Pancreas (tissue), 10 donors: ENCODE data around the gene MYZAP. TPM values are rescaled to one million over a fixed set of nuclear protein-coding genes. Genes with fewer than 3 reads are reported as not detected.

Source experiments
- ATAC-seq, 4 donors: fragments of 200-7000 bp; cut with Tn5 transposase; one replicate each; pipeline versions ENCODE4 v1.8.0 to v1.9.1; 2020; ENCODE audit warnings: mild to moderate bottlenecking in 4 of 4, moderate library complexity in 4 of 4
- DNase-seq, 6 donors: peaks; one replicate each; pipeline ENCODE4 v3.0.0-alpha.2; 2020
- FAIRE-seq: peaks from 2 replicates; lab custom pipeline; 2012; peaks lifted over from hg19 to GRCh38; lab: Jason Lieb, UNC
- H3K27ac ChIP-seq, 4 donors: fragments of 200-600 bp; sonication (generic); 1 replicate in 3 of 4; 2 replicates in 1 of 4; pipeline versions ENCODE4 v1.5.0 to v1.8.0; 2020
- H3K27me3 ChIP-seq, 4 donors: fragments of 200-600 bp; one replicate each; pipeline ENCODE4 v1.8.0; 2021
- H3K36me3 ChIP-seq, 3 donors: fragments of 200-600 bp; sonication (generic) in 1 of 3; one replicate each; pipeline versions ENCODE4 v1.5.0 to v1.8.0; 2020 to 2021
- H3K4me1 ChIP-seq, 3 donors: fragments of 200-600 bp; one replicate each; pipeline ENCODE4 v1.8.0; 2021
- H3K4me3 ChIP-seq, 4 donors: fragments of 200-600 bp; sonication (generic) in 2 of 4; one replicate each; pipeline versions ENCODE4 v1.5.0 to v1.8.0; 2020 to 2021
- H3K9me3 ChIP-seq, 4 donors: fragments of 200-600 bp; one replicate each; pipeline ENCODE4 v1.8.0; 2021
- WGBS, 2 donors: extraction: QIAGEN DNeasy Blood & Tissue Kit; methylation state at CpG; one replicate each; pipeline ENCODE4 v1.1.7; 2013; 5-methylcytosine and 5-hydroxymethylcytosine counted together
- intact Hi-C, 3 donors: fragments of 100-400 bp; cut with DNase I; formaldehyde crosslinking; loops; one replicate each; pipeline versions ENCODE4 v1.11.1 to v1.14.2; 2022
- polyA plus RNA-seq, 2 donors: library from polyadenylated mRNA; stranded (reverse); fragments of 200-250 nt; gene quantifications; one replicate each; pipeline ENCODE4 v1.2.3, GENCODE V29; 2013
- total RNA-seq, 6 donors: library from RNA; stranded (reverse); fragmentation: NEBNext Ultra II Directional in 4 of 6; extraction: Animal tissue kit (Norgen Biotek cat#: 25700) in 4 of 6; gene quantifications; one replicate each; pipeline versions ENCODE4 v1.2.1 to v1.2.4, GENCODE V29; 2021 to 2023
- TF ChIP-seq, protein P1 (sequence below), 4 donors: fragments of 200-600 bp; sonication (generic) in 3 of 4; IDR thresholded peaks; one replicate each; pipeline versions ENCODE4 v1.5.0 to v1.8.0; 2021; ENCODE audit warnings: antibody characterized with exemption in 4 of 4
- donor health status: healthy with polysubstance abuse.
- donor health status: DM: no; HTN: no; CAD: no; lungs with moderate emphysema.
- donor health status: DM: no; HTN: no; CAD: no.
- donor health status: control.
- donor health status: control.
- donor health status: Bipolar disorder and iron deficiency.
- donor health status: DM: yes; HTN: yes; CAD: no.
- donor health status: DM: no; HTN: no; CAD: no.
- donor health status: DM: no; HTN: no; CAD: no.
- donor health status: DM: yes; HTN: yes; CAD: no.

Gene MYZAP
- total and polyA plus RNA-seq, 8 donors = 5.4 to 13.4 (median 9.4) TPM

DNA sequence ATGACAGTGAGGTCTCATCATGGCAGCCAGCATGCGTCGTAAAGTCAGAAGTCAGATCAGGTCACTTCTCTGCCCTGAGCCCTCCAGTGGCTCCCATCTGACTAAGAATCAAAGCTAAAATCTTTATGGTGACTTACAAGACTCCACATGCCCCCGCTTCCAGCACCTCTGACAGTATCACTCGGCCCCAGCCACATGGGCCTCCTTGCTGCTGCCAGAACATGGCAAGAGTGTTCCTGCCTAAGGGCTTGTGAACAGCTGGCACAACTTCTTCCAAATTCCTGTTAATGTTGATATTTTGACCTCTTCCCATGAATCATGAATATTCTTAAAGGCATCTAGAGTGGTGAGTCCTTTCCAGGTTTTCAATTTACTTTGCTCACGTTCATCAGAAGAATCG, 135.3 kb downstream of the MYZAP start:
- H3K4me3 ChIP-seq = no peak overlapping the region
- no peaks in the 10 kb centered on the region for H3K4me1 ChIP-seq
- DNase-seq = no peak
- WGBS, 2 donors = 93 to 97% methylated on average over 6 of the region's 6 CpGs
- H3K9me3 ChIP-seq = no peaks in the 10 kb centered on the region
- intact Hi-C loops = no loop called here
- no peaks in the 10 kb centered on the region for H3K36me3 ChIP-seq
- no peak for FAIRE-seq
- TF ChIP-seq, protein P1, sequence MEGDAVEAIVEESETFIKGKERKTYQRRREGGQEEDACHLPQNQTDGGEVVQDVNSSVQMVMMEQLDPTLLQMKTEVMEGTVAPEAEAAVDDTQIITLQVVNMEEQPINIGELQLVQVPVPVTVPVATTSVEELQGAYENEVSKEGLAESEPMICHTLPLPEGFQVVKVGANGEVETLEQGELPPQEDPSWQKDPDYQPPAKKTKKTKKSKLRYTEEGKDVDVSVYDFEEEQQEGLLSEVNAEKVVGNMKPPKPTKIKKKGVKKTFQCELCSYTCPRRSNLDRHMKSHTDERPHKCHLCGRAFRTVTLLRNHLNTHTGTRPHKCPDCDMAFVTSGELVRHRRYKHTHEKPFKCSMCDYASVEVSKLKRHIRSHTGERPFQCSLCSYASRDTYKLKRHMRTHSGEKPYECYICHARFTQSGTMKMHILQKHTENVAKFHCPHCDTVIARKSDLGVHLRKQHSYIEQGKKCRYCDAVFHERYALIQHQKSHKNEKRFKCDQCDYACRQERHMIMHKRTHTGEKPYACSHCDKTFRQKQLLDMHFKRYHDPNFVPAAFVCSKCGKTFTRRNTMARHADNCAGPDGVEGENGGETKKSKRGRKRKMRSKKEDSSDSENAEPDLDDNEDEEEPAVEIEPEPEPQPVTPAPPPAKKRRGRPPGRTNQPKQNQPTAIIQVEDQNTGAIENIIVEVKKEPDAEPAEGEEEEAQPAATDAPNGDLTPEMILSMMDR (IDR thresholded peaks at IDR 0.05) = no peak
- no peak overlapping the region for H3K27ac ChIP-seq
- ATAC-seq = no peak
- no peaks in the 10 kb centered on the region for H3K27me3 ChIP-seq

DNA sequence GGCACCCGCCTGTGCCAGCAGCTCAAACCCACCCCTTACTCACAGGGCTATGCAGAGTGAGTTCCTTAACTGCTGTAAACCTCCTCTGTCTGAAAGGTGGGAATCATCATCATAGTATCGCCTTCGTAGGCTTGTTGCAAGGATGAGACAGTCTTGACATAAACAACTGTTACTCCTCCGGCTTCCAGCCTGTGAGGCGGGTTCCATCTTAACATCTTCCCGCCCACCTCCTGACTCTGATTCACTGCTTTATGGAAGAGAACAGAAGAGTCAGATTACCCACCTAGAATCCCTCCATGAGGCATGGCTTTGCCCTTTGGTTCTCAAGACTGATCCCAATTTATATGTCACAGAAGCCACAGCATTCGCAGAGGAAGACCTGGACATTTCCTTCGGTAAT, 136.7 kb downstream of the MYZAP start:
- Histone ChIP-seq H3K27me3 (no peaks in the 10 kb centered on the region), H3K4me3 (no peak overlapping the region), H3K36me3 (no peaks in the 10 kb centered on the region), H3K9me3 (no peaks in the 10 kb centered on the region), H3K27ac (no peak overlapping the region), H3K4me1 (peaks cover 0 to 4% (median 0%) of the 10 kb centered on the region in 3 donors)
- ATAC-seq (no peak), DNase-seq (no peak), FAIRE-seq (no peak)
- intact Hi-C loops = no loop called here
- 92 to 98% methylated on average over 8 of the region's 8 CpGs for WGBS, 2 donors
- TF ChIP-seq, protein P1 (IDR thresholded peaks at IDR 0.05) = no peak

DNA sequence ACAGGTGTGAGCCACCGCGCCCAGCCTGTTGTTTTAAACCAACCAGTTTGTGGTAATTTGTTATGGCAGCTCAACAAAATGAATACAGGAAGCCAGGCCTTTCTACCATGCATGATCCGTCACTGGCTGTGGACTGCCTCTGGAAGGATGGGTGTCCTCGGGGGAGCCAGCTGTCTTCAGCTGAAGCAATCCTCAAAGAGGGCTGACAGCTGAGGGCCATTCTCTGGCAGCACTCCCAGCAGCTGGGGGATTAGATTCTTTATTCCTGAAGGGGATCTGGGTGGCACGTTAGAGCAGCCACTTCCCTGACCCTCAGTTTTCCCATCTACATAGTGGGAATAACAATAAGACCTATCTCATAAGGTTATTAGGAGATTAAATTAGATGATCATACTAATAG, 139.2 kb downstream of the MYZAP start:
- no peak for FAIRE-seq
- TF ChIP-seq, protein P1 (IDR thresholded peaks at IDR 0.05) = no peak
- ATAC-seq = no peak
- H3K27ac ChIP-seq = no peak overlapping the region
- no peak for DNase-seq
- no peaks in the 10 kb centered on the region for H3K27me3 ChIP-seq
- H3K36me3 ChIP-seq = no peaks in the 10 kb centered on the region
- H3K4me1 ChIP-seq = peaks cover 0 to 4% (median 0%) of the 10 kb centered on the region in 3 donors
- WGBS, 2 donors = 89% methylated on average over 5 of the region's 5 CpGs
- intact Hi-C loops = no loop called here
- no peaks in the 10 kb centered on the region for H3K9me3 ChIP-seq
- no peak overlapping the region for H3K4me3 ChIP-seq

DNA sequence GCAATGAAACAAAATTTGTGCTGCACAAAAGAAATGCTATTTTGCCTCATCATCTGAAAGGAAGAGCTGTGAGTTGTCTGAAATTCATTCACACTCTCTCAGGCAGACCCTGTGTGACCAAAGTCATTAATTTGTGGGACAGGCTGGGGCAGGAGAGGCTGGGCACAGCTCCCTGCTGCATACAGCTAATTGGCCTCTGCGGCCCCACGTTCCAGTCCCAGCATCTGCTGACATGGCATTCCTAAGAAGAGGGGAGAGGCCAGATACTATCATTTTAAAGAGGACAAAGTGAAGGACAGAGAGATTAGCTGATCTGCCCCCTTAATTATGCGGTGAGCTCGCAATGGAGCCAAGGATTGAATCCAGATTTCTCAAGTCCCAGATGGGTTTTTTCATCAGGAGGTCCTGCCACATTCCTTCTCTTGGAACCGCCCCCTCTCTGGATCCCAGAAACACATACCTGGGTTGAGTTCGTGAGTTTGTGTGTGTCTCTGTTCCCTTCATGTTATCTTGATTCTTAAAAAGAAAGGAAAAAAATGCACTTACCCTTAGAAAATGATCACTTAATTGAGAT, 139.9 kb downstream of the MYZAP start:
- TF ChIP-seq, protein P1 (IDR thresholded peaks at IDR 0.05) = no peak
- Histone ChIP-seq H3K27me3 (no peaks in the 10 kb centered on the region), H3K4me3 (no peak overlapping the region), H3K27ac (no peak overlapping the region), H3K9me3 (no peaks in the 10 kb centered on the region), H3K36me3 (no peaks in the 10 kb centered on the region), H3K4me1 (peaks cover 0 to 4% (median 0%) of the 10 kb centered on the region in 3 donors)
- 68 to 90% methylated on average over 6 of the region's 6 CpGs for WGBS, 2 donors
- intact Hi-C loops = no loop called here
- FAIRE-seq (no peak), DNase-seq (no peak), ATAC-seq (no peak)

DNA sequence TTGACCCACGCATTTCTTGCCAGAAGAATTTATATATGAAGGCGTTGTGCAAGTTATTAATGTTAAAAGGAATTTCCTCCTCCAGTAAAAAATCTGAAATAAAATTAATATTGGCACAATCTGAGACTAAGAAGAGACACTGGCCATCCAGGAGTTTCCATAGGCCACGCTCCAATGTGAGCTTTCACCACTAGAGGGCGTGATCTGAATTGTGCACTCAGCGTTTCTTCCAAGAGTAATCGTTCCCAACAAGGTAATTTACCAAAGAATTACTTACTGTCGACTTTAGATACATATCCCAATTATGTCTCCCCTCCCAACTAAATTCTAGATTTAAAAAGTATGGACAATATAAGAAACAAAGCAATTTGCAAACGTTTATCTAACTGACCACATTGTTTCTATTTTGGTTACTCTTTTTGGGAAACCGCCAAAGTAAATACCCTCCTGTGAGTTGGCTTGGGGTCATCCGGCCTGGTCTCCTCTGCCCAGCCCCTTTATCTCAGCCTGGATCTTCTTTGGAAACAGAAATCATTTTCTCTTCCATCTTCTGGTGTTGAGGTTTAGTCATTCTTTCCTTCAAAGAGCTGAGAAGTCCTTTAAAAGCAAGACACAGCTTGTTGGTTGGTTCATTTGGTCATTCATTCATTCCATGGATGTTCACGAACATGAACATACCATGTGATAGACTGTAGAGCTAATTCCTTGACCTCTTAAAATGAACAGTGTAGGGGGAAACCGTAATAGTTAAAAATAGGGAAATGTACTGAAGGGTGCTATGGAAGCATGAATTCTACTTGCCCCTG, 141.0 kb downstream of the MYZAP start:
- intact Hi-C loops = no loop called here
- Histone ChIP-seq H3K27me3 (no peaks in the 10 kb centered on the region), H3K4me3 (no peak overlapping the region), H3K27ac (no peak overlapping the region), H3K4me1 (peaks cover 0 to 4% (median 0%) of the 10 kb centered on the region in 3 donors), H3K36me3 (no peaks in the 10 kb centered on the region), H3K9me3 (no peaks in the 10 kb centered on the region)
- ATAC-seq (peak; percentile 66 to 93 (median 82)), FAIRE-seq (peak; percentile 37), DNase-seq (peak in 5 of 6 donors; percentile 27 to 71 (median 52))
- 33 to 36% methylated on average over 12 of the region's 12 CpGs for WGBS, 2 donors
- TF ChIP-seq, protein P1 (IDR thresholded peaks at IDR 0.05) = peak; percentile 80 to 93 (median 87)
